Stomach (tissue), 9 donors: ENCODE data around the gene TP63. TPM values are rescaled to one million over a fixed set of nuclear protein-coding genes. Genes with fewer than 3 reads are reported as not detected.

ENCODE experiments used
- DNase-seq, 2 donors: peaks; one replicate each; pipeline versions ENCODE4 v3.0.0 to v3.0.0-alpha.2; 2013 to 2019
- H3K27ac ChIP-seq, 5 donors: fragments of 200-600 bp in 4 of 5; sonication (generic) in 4 of 5; one replicate each; pipeline ENCODE4 v1.5.1; 2013 to 2019; ENCODE audit warnings: mild to moderate bottlenecking in 1 of 5, moderate library complexity in 1 of 5
- H3K27me3 ChIP-seq, 3 donors: fragments of 200-600 bp; sonication (generic); one replicate each; pipeline ENCODE4 v1.5.1; 2017 to 2019; ENCODE audit warnings: mixed run types in 1 of 3
- H3K36me3 ChIP-seq, 4 donors: fragments of 200-600 bp; sonication (generic); 1 replicate in 3 of 4; 2 replicates in 1 of 4; pipeline ENCODE4 v1.5.1; 2016 to 2019
- H3K4me1 ChIP-seq, 4 donors: fragments of 200-600 bp; sonication (generic); one replicate each; pipeline ENCODE4 v1.5.1; 2016 to 2019
- H3K4me3 ChIP-seq, 4 donors: fragments of 200-600 bp; sonication (generic) in 3 of 4; one replicate each; pipeline ENCODE4 v1.5.1; 2016 to 2019; ENCODE audit warnings: mild to moderate bottlenecking in 1 of 4
- H3K9me3 ChIP-seq, 4 donors: fragments of 200-600 bp; sonication (generic); one replicate each; pipeline ENCODE4 v1.5.1; 2016 to 2019
- EP300 ChIP-seq: sonication (generic); formaldehyde crosslinking; IDR thresholded peaks from one replicate; pipeline ENCODE4 v1.6.1; 2017; ENCODE audit warnings: antibody characterized with exemption
- POLR2A ChIP-seq, 4 donors: fragments of 450-650 bp; IDR thresholded peaks; one replicate each; pipeline ENCODE4 v1.6.1; 2016; ENCODE audit warnings: antibody characterized with exemption in 4 of 4, control low read depth in 2 of 4, mild to moderate bottlenecking in 1 of 4, moderate library complexity in 1 of 4
- POLR2AphosphoS5 ChIP-seq, 3 donors: sonication (generic); formaldehyde crosslinking; IDR thresholded peaks; one replicate each; pipeline ENCODE4 v1.6.1; 2016; ENCODE audit warnings: antibody characterized with exemption in 3 of 3
- WGBS, 5 donors: extraction: QIAGEN DNeasy Blood & Tissue Kit in 3 of 5; methylation state at CpG; one replicate each; pipeline versions ENCODE4 v1.1.5 to v1.1.7; 2013 to 2018; 5-methylcytosine and 5-hydroxymethylcytosine counted together
- intact Hi-C: fragments of 100-400 bp; cut with DNase I; formaldehyde crosslinking; loops from one replicate; pipeline ENCODE4 v1.15.1; 2023; ENCODE audit warnings: low total_unique reads
- polyA plus RNA-seq, 3 donors: library from polyadenylated mRNA; stranded (reverse); fragments of 200-250 nt; gene quantifications; one replicate each; pipeline ENCODE4 v1.2.3, GENCODE V29; 2013
- total RNA-seq, 5 donors: library from RNA; depleted of rRNA; stranded (reverse); fragments of >200 nt; gene quantifications; one replicate each; pipeline versions ENCODE4 v1.1.0 to v1.2.3, GENCODE V29; 2014 to 2016
- TF ChIP-seq, protein P1 (sequence below), 7 experiments: fragments of 450-650 bp in 4 of 7; fragments of 200-600 bp in 3 of 7; sonication (generic) in 3 of 7; IDR thresholded peaks; one replicate each; pipeline ENCODE4 v1.5.1; 2016 to 2019; ENCODE audit warnings: antibody characterized with exemption in 7 of 7, control low read depth in 2 of 7, mild to moderate bottlenecking in 1 of 7
- donor health status: healthy with polysubstance abuse.
- donor health status: Bipolar disorder and iron deficiency.
- donor health status: healthy.

TP63 gene
- total and polyA plus RNA-seq, 8 donors: 0.15 to 25.6 (median 0.55) TPM; not detected in 5

DNA sequence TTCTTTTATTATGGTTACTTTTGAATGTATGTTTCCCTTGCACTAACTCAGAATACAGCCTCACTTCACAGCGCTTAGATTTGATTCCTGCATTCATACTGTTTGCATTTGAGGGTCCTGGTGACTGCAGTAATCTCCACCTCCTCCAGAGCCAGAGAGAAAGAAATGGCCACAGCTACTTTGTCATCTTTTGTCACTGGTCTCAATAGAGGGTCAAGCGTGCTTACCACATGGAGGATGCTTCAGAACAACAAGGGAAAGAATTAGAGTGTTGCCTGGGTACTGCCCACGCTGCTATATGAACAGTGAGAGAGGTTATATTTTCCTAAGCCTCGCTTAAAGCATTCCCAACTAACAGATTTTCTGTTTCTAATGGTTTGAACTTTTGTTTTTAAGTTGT is 190.1 kb downstream of the TP63 start:
- H3K4me3 ChIP-seq: no peak overlapping the region
- H3K4me1 ChIP-seq: no peaks in the 10 kb centered on the region
- TF ChIP-seq, protein P1, sequence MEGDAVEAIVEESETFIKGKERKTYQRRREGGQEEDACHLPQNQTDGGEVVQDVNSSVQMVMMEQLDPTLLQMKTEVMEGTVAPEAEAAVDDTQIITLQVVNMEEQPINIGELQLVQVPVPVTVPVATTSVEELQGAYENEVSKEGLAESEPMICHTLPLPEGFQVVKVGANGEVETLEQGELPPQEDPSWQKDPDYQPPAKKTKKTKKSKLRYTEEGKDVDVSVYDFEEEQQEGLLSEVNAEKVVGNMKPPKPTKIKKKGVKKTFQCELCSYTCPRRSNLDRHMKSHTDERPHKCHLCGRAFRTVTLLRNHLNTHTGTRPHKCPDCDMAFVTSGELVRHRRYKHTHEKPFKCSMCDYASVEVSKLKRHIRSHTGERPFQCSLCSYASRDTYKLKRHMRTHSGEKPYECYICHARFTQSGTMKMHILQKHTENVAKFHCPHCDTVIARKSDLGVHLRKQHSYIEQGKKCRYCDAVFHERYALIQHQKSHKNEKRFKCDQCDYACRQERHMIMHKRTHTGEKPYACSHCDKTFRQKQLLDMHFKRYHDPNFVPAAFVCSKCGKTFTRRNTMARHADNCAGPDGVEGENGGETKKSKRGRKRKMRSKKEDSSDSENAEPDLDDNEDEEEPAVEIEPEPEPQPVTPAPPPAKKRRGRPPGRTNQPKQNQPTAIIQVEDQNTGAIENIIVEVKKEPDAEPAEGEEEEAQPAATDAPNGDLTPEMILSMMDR (IDR thresholded peaks at IDR 0.05): no peak
- no peak for TF ChIP-seq POLR2A (IDR thresholded peaks at IDR 0.05)
- no peak for TF ChIP-seq EP300
- no peak for TF ChIP-seq POLR2AphosphoS5 (IDR thresholded peaks at IDR 0.05)
- intact Hi-C loops: no loop called here
- H3K27me3 ChIP-seq: no peaks in the 10 kb centered on the region
- WGBS, 5 donors: 60 to 64% (median 62%) methylated on average over 4 of the region's 4 CpGs
- no peaks in the 10 kb centered on the region for H3K36me3 ChIP-seq
- no peak overlapping the region for H3K27ac ChIP-seq
- H3K9me3 ChIP-seq: no peaks in the 10 kb centered on the region
- DNase-seq: no peak

DNA sequence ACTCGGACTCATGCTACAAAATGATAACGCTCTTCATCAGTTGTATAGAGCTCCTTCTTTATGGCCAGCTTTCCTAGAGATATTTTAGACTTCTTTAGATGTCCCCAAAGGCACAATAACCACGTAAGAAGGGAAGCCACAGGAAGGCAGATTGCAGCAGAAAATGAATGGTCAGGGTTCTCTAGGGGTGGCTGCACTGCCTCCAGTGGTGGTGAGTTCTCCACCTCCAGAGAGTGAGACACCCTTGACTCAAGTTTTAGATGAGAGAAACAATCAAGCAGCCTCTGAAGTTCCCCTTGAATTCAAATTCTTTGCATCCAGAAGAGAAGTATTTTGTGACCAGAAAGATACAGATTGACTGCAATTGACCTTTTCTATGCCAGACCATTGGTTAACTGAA is 191.5 kb downstream of the TP63 start:
- Histone ChIP-seq H3K4me1 (no peaks in the 10 kb centered on the region), H3K36me3 (no peaks in the 10 kb centered on the region), H3K4me3 (no peak overlapping the region), H3K27me3 (no peaks in the 10 kb centered on the region), H3K9me3 (no peaks in the 10 kb centered on the region), H3K27ac (no peak overlapping the region)
- DNase-seq: no peak
- no peak for TF ChIP-seq POLR2AphosphoS5 (IDR thresholded peaks at IDR 0.05)
- no peak for TF ChIP-seq EP300
- TF ChIP-seq, protein P1 (IDR thresholded peaks at IDR 0.05): no peak
- TF ChIP-seq POLR2A (IDR thresholded peaks at IDR 0.05): no peak
- intact Hi-C loops: no loop called here
- WGBS, 5 donors: 57 to 83% (median 75%) methylated on average over 3 of the region's 3 CpGs

DNA sequence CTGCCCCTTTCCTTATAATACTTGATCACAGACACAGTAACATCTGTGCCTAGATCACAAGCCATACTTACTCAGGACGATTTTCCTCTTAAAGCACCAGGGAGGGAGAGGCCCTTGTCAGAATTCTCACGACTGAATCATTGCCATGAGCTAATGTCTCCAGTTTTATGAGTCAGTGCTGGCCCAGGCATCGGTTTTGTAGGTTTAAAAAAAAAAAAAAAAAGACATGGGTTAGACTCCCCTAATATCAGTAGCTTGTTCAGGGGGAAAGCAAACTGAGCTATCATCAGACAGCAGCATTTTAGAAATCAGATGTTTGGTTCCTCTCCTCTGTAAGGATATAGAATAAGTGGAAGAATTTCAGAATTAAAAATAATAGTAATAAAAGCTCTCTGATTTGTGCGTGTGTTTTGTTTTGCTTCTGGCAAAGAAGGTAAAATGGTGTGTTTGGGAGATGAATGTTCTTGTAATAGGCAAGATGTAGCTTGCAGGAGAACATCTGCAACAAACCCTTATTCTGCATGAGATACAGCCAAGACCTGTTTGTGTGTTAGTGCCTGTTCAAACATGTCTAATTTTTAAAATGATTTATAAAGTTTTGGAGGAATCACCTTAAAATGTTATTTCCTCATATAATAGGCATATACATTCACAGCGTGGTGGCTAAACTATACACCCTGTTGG is 193.6 kb downstream of the TP63 start:
- no peaks in the 10 kb centered on the region for H3K27me3 ChIP-seq
- 48 to 63% (median 60%) methylated on average over 5 of the region's 5 CpGs for WGBS, 5 donors
- no peaks in the 10 kb centered on the region for H3K4me1 ChIP-seq
- peak in 1 of 2 donors; percentile 39 for DNase-seq
- intact Hi-C loops: no loop called here
- H3K36me3 ChIP-seq: no peaks in the 10 kb centered on the region
- H3K27ac ChIP-seq: no peak overlapping the region
- H3K4me3 ChIP-seq: no peak overlapping the region
- no peaks in the 10 kb centered on the region for H3K9me3 ChIP-seq
- TF ChIP-seq, protein P1 (IDR thresholded peaks at IDR 0.05): no peak
- TF ChIP-seq POLR2A (IDR thresholded peaks at IDR 0.05) (no peak), EP300 (no peak), POLR2AphosphoS5 (IDR thresholded peaks at IDR 0.05) (no peak)

DNA sequence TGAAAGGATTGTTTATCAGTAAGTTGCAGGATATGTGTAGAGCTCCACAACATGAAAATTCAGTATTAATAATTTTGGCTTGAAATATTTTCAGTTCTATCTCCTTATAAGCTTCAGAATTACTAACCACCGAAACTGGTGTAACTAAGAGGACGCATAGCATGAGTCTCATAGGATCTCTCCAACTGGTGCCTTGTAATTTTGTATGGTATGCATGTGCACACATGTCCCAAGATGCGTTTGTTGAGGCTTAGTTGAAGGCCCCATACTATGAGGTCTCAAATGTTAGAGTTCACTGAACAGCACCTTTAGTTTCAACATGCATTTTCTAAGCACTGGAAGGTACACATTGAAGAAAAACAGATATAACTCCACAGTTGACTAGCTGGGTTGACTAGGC is 195.4 kb downstream of the TP63 start:
- Histone ChIP-seq H3K9me3 (no peaks in the 10 kb centered on the region), H3K4me3 (no peak overlapping the region), H3K4me1 (no peaks in the 10 kb centered on the region), H3K27me3 (no peaks in the 10 kb centered on the region), H3K27ac (no peak overlapping the region), H3K36me3 (no peaks in the 10 kb centered on the region)
- intact Hi-C loops: no loop called here
- WGBS, 5 donors: 80 to 94% (median 92%) methylated on average over 3 of the region's 3 CpGs
- TF ChIP-seq, protein P1 (IDR thresholded peaks at IDR 0.05): no peak
- TF ChIP-seq POLR2AphosphoS5 (IDR thresholded peaks at IDR 0.05): no peak
- no peak for TF ChIP-seq POLR2A (IDR thresholded peaks at IDR 0.05)
- TF ChIP-seq EP300: no peak
- DNase-seq: no peak
